Right atrium auricular region (tissue), 2 donors: ENCODE measurements around the gene LCN10. TPM values are rescaled to one million over a fixed set of nuclear protein-coding genes. Genes with fewer than 3 reads are reported as not detected.
"Not testable (repeated sequence)": the region's sequence is repeated elsewhere in the genome, so short reads cannot be mapped to it uniquely, and the experiment has no call there.

Experiments used
- DNase-seq: peaks from one replicate; pipeline ENCODE4 v3.0.0-alpha.2; 2019; ENCODE audit warnings: low spot score
- H3K27ac ChIP-seq, 2 donors: fragments of 200-600 bp; sonication (generic); 1 replicate in 1 of 2; 2 replicates in 1 of 2; pipeline ENCODE4 v1.5.1; 2016 to 2019
- H3K27me3 ChIP-seq, 2 donors: fragments of 200-600 bp; sonication (generic); one replicate each; pipeline versions ENCODE4 v1.5.1 to v1.6.0; 2017 to 2019
- H3K36me3 ChIP-seq: fragments of 200-600 bp; sonication (generic); one replicate; pipeline ENCODE4 v1.5.1; 2016
- H3K4me1 ChIP-seq, 2 donors: fragments of 200-600 bp; sonication (generic); one replicate each; pipeline versions ENCODE4 v1.5.1 to v1.6.0; 2017 to 2019
- H3K4me3 ChIP-seq, 2 donors: fragments of 200-600 bp; sonication (generic); 1 replicate in 1 of 2; 2 replicates in 1 of 2; pipeline ENCODE4 v1.5.1; 2017 to 2019; ENCODE audit warnings: mild to moderate bottlenecking in 1 of 2, moderate library complexity in 1 of 2
- H3K9me3 ChIP-seq, 2 donors: fragments of 200-600 bp; sonication (generic); one replicate each; pipeline ENCODE4 v1.5.1; 2019
- CTCF ChIP-seq, 2 donors: fragments of 200-600 bp; sonication (generic); IDR thresholded peaks; one replicate each; pipeline ENCODE4 v1.5.1; 2019; ENCODE audit warnings: antibody characterized with exemption in 2 of 2
- total RNA-seq, 2 donors: library from RNA; depleted of rRNA; stranded (reverse); fragments of >200 nt; gene quantifications; one replicate each; pipeline ENCODE4 v1.1.0, GENCODE V29; 2016

The LCN10 gene
- total RNA-seq, 2 donors from 2014 or later: 4.5 to 8.8 TPM

GRCh38 chr9:136787690-136788400 is 45.1 kb upstream of the LCN10 start:
- H3K4me1 ChIP-seq: peaks cover 0 to 46% of the 10 kb centered on the region in 2 donors
- TF ChIP-seq CTCF (IDR thresholded peaks at IDR 0.05): peak; percentile 87 to 92
- H3K27ac ChIP-seq: peak overlapping the region in 1 of 2 donors; percentile 97
- H3K9me3 ChIP-seq: no peaks in the 10 kb centered on the region
- H3K4me3 ChIP-seq: no peak overlapping the region
- H3K36me3 ChIP-seq: no peaks in the 10 kb centered on the region
- peak; percentile 70 for DNase-seq
- no peaks in the 10 kb centered on the region for H3K27me3 ChIP-seq

- not testable (repeated sequence) for H3K4me3 ChIP-seq, H3K9me3 ChIP-seq, DNase-seq, H3K27me3 ChIP-seq, H3K27ac ChIP-seq, H3K36me3 ChIP-seq
- peaks cover 0 to 37% of the 10 kb centered on the region in 2 donors for H3K4me1 ChIP-seq
These were observed 44.2 kb upstream of the LCN10 start for GRCh38 chr9:136786983-136787382.

- no peak for DNase-seq
- H3K36me3 ChIP-seq: no peaks in the 10 kb centered on the region
- H3K27me3 ChIP-seq: no peaks in the 10 kb centered on the region
- TF ChIP-seq CTCF (IDR thresholded peaks at IDR 0.05): no peak
- H3K4me3 ChIP-seq: no peak overlapping the region
- no peak overlapping the region for H3K27ac ChIP-seq
- peaks cover 0 to 32% of the 10 kb centered on the region in 2 donors for H3K4me1 ChIP-seq
- H3K9me3 ChIP-seq: no peaks in the 10 kb centered on the region
These were observed 43.7 kb upstream of the LCN10 start for GRCh38 chr9:136786451-136786850.

GRCh38 chr9:136785565-136786355 is 43.0 kb upstream of the LCN10 start:
- DNase-seq, H3K4me3 ChIP-seq, H3K27me3 ChIP-seq, H3K27ac ChIP-seq, H3K36me3 ChIP-seq, H3K9me3 ChIP-seq: not testable (repeated sequence)
- peaks cover 0 to 31% of the 10 kb centered on the region in 2 donors for H3K4me1 ChIP-seq

GRCh38 chr9:136784997-136785361 is 42.2 kb upstream of the LCN10 start:
- no peak for TF ChIP-seq CTCF (IDR thresholded peaks at IDR 0.05)
- Histone ChIP-seq H3K4me1 (peaks cover 0 to 25% of the 10 kb centered on the region in 2 donors), H3K27me3 (no peaks in the 10 kb centered on the region), H3K27ac (no peak overlapping the region), H3K4me3 (no peak overlapping the region), H3K9me3 (no peaks in the 10 kb centered on the region), H3K36me3 (no peaks in the 10 kb centered on the region)
- no peak for DNase-seq

GRCh38 chr9:136784249-136784996 is 41.7 kb upstream of the LCN10 start:
- no peak overlapping the region for H3K27ac ChIP-seq
- H3K4me3 ChIP-seq: no peak overlapping the region
- no peaks in the 10 kb centered on the region for H3K9me3 ChIP-seq
- peak; percentile 20 to 60 for TF ChIP-seq CTCF (IDR thresholded peaks at IDR 0.05)
- H3K36me3 ChIP-seq: no peaks in the 10 kb centered on the region
- DNase-seq: no peak
- peaks cover 0 to 19% of the 10 kb centered on the region in 2 donors for H3K4me1 ChIP-seq
- H3K27me3 ChIP-seq: no peaks in the 10 kb centered on the region
